RPMI7951 (cell line): ENCODE results near the gene PERCC1. TPM values are rescaled to one million over a fixed set of nuclear protein-coding genes. Genes with fewer than 3 reads are reported as not detected.
"Not testable (repeated sequence)": the region's sequence is repeated elsewhere in the genome, so short reads cannot be mapped to it uniquely, and the experiment has no call there.

ENCODE experiments used
- DNase-seq: peaks from one replicate; pipeline ENCODE4 v3.0.0-alpha.2; 2012; ENCODE audit warnings: low read depth
- total RNA-seq: library from RNA; depleted of rRNA; stranded (reverse); fragments of >200 nt; shearing (Covaris generic); gene quantifications from 2 replicates; pipeline ENCODE4 v1.2.3, GENCODE V29; 2014

Gene PERCC1
- total RNA-seq, 1 experiment from 2014 or later = not detected

DNA sequence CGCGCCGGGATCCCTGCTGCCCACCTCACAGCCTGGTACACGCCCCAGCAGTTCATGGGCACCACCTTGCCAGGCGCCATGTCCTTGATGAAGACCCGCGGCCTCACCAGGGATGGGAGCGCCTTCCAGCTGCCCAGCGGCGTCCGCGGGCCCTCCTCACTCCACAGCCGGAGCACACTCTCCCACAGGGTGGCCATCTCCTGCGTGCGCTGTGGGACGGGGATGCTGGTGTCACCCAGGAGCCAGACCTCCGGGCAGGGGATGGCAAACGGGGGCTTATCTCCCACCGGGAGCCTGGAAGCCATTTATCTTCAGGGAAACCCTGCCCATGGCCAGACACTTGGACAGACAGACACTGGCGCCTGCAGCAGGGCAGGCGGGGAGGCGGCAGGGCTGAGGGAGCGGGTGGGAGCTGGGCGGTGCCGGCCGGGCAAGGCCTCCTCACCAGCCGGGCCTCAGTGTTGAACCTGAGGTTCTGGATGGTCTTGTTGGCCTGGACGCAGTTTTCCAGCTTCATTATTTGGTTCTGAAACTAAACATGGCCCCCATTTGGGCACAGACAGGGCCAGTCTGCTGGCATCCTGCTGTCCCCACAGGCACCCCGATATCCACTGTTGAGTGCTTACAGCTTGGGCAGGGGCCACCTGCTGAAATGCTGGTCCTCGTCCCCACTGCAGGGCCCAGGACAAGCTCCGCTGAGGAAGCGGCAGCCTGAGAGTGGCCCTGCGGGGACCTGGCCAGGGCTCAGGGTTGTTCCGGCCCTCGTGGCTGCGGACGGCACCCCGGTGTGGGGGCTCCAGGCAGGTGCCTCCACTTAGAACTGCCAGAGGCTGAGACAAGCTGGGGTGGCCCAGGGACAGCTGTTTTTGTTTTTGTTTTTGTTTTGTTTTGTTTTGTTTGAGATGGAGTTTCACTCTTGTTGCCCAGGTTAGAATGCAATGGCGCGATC, 4.0 kb downstream of the PERCC1 start:
- DNase-seq = no peak

DNA sequence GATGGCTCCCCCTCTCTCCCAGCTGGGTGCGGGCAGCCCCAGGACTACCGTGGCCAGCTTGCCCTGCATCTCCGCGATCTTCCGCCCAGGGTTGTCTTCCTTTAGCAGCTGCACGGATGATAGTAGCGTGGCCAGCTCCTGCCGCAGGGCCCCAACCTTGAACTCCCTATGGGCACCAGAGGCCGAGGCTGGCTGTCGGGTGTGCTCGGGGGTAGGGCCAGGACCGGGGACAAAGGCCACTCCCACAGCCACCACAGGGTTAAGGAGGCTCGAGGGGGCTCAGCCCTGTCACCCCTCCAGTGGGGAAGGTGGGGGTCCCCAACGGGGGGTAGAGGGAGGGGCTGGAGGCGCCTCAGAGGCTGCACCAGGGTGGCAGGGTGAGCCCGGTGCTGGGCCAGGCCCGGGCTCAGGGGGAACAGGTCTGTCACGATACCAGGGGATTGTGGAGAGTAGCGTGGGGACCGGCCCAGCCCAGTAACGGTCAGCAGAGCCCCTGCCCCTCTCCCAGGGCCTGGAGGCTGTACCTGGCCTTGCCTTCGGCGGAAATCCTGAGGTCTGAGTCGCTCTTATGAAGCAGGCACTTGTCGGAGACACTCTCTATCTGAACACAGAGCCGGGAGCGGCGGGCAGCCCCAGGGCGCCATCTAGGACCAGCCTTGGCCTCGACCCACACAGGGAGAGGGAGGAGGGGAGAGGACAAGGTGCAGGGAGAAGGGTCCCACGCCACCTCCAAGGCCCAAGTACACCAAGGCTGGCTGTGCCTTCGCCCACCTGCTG, 5.2 kb downstream of the PERCC1 start:
- DNase-seq = no peak

DNA sequence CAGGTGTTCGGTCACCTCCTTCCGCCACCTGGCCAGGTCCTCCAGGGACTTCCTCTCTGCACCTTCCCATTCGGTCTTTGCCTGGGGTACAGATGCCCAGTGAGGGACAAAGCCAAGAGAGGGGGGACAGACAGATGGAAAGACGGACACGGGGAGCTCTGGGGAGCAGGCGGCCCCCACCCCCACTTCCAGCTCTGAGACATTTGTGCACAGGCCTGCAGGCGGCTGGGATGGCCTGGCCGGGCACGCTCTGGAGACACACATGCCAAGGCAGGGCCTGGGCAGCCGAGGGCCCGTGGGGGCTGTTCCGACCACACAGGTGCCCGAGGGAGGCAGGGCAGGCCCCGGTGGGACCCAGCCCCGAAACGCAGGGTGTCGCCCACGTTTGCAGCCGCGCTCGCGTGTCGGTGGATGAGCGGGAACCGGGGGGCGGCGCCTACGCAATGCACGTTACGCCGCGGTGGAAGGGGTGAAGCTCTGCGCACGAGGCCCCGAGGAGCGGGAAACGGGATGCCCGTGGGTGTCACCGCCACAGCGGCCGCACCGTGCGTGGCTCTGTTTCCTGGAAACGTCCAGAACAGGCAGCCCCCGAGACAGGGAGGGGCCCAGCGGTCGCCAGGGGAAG, 6.0 kb downstream of the PERCC1 start:
- no peak for DNase-seq

DNA sequence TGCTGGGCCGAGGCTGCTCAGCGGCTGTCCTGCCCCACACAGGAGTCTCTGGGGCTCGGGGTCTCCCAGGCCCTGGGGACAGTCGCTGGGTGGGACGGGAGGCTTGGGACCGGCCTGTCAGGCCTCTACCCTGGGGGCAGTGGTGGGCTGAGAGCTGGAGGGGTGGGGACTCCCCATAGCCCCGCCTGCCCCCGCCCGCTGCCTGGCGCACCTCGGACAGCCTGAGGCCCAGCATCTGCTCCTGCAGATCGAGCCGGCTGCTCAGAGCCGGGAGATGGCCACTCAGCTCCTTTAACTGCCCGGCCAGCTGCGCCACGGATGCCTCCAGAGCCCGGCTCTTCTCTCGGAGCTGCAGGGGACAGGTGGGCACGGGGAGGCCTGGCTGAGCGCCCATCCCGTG, 6.7 kb downstream of the PERCC1 start:
- DNase-seq = no peak

- DNase-seq = no peak
These were observed 7.6 kb downstream of the PERCC1 start for GRCh38 chr16:1438229-1439057.

DNA sequence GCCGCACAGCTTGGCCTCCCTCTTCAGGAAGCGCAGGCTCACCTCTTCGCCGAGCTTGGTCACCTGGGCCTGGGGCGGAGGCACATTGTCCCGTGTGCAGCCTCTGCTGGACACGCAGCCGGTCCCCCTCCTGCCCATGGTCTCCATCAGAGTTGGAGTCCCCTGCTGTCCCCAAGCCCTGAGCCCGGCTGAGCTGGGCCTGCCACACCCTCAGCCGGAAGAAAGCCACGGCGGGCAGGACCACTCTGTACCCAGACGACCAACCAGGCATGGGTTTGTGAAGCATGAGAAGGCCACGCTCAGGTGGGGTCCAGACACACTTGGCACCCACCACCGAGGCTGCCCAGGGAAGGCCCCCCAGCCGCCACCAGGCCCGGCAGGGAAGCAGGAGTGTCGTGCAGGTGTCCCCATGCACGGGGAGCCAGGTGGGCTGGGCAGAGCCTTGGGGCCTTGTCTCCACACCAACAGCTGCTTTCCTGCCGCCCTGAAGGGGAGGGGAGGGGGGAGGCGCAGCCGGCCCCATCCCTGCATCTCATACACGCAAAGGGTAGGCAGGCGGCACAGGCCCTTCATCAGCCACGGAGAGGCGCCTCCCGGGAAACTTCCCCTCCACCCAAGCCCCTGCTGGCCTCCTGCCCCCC, 8.3 kb downstream of the PERCC1 start:
- DNase-seq = no peak

DNA sequence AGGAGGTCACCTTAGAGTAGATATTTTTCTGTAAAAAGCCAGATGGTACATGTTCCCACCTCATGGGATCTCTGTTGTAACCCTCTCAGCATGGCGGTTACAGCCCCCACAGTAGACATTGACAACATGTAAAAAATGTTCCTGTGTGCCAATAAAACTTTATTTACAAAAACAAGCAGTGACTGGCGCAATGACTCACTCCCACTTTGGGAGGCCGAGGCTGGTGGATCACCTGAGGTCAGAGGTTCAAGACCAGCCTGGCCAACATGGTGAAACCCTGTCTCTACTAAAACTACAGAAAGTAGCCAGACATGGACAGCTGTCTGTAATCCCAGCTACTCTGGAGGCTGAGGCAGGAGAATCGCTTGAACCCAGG, 8.8 kb downstream of the PERCC1 start:
- DNase-seq = not testable (repeated sequence)

- DNase-seq = no peak
These were observed 10.5 kb downstream of the PERCC1 start for GRCh38 chr16:1441391-1441829.

DNA sequence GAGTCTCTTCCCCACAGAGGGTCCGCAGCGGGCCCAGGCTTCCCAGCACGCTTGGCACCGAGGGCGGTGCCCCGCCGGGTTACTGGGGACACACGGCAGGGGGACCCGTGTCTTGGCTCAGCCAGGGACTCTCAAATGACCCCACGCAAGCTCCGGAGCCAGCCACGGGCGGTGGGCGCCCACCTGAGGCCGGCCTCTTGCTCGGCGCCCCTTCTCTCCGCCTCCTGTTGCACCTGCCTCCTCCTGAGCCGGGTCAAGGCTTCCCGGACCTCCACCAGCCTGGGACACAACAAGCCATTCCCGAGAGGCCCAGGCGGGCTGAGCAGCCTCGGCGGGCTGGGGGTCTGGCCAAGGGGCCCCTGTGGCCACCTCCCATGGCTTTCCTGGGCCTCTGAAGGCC, 11.8 kb downstream of the PERCC1 start:
- no peak for DNase-seq

GRCh38 chr16:1443403-1443973, 12.6 kb downstream of the PERCC1 start:
- no peak for DNase-seq

DNA sequence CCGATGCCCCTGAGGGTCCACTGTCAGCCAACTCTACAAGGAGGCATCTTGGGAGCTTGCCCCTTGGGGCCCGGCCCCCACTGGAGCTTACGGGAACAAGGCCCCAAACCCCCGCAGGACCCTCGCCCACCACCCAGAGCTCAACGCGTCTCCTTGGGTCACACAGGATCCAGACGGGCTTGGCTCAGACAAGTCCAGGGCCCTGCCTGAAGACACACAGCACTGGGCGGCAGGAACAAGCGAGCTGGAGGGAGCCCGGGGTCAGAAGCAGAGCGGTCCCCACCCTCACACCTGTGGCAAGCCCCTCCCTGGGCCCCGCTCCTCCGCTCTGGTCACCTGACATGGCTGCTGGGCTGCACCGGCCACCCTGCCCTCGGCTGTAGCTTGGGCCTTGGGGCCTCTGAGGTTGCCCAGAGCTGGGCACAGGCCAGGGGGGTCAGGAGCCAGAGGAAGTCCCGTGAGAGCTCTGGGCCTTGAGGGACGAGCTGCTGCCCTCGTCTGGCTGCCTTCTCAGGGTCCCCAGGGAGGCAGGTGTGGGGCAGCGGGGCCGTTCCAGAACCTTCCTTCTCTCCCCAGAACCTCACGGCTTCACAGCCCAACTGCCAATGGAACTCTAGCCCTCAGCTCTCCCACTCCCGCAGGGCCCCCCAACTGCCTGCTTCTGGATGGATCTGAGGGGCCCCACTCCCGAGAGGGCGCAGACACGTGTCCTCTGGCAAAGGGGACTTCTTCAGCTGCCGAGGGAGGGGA, 13.3 kb downstream of the PERCC1 start, which contains the start of gene CCDC154:
Gene CCDC154, minus strand, starts transcription at position 577 of the 750 bp plus-strand sequence. Its CDS starts 234 bp downstream, at position 343.
- DNase-seq = no peak

DNA sequence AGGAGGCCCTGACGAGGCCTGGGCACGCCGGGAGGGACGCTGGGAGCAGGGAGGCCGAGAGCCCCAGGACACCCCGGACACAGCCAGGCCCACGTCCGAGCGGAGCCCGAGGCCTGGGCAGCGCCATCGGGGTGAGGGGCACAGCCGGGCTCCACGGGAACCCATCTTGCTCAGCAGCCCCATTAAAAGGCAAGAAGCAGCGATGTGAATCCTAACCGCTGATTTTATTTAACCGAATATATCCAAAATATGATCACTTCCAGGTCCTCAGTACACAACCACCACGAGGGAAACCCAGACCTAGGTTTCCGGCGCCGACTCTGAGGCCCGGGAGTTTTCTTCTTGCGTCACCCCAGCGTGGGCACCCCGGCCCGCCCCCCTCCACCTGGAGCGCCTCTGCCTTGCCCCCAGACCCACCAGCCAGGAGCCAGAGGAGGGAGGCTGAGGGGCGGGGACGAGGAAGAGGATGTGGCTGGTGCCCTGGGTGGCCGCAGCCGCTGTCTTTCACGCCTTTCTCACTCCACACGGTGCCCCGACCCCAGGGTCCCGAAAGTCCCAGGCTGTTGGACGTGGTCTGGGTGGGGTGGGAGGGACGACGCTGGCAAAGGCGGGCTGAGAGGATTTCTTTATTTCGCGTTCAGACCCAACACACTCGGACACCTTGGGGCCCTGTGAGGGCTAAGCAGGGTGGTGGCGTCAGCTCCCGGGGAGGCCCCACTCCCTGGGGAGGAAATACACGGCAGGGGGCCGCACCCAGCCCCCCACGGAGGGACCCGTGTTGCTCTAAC, 14.0 kb downstream of the PERCC1 start:
- no peak for DNase-seq

DNA sequence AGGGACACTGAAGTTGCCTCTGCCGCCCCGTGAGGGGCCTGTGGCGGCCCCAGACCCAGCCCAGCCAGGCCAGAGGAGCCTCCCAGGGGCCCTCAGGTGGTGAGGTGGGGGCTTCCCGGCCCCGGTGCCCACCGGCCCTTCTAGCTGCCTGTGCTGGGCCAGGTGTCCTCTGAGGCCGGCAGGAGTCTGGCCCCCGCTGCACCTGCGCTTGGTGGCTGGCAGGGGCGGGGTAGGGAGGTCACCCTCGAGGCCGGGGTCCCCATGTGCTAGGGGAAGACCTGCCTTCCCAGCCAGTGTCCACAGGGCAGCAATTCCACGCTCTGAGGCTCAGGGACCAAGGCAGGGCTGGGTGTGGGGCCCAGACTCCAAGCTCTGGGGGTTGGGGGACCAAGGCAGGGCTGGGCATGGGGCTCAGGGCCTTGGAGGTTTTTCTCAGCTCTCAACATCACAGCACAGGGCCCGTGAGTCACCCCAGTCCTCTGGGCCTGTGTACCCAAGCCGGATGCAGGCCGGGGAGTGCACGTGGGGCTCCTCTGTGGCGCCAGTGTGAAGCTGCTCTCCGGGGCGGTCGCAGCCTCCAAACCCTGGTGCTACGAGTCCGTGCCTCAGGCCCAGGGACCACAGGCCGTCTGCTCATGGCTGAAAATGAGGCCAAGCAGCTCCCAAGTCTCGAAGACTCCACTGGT, 14.8 kb downstream of the PERCC1 start:
- DNase-seq = no peak

GRCh38 chr16:1446296-1447080, 15.6 kb downstream of the PERCC1 start:
- DNase-seq = no peak

DNA sequence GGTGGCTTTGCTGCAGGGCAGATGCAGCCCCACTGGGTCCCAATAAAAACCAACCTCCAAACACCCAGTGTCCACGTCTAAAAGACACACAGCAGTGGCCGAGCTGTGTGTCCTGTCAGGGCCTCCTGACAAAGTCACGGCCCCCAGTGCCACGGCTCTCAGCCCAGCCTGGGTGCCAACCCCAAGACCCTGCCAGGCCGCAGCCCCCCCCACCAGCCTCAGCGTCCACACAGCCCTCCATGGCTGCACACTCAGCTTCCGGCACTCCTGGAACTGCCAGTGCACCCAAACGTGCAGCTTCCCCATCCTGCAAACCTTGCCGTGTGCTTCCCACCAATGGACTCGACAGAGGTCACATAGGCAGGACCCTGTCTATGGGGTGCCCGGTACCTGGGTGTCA, 17.1 kb downstream of the PERCC1 start:
- DNase-seq = no peak

DNA sequence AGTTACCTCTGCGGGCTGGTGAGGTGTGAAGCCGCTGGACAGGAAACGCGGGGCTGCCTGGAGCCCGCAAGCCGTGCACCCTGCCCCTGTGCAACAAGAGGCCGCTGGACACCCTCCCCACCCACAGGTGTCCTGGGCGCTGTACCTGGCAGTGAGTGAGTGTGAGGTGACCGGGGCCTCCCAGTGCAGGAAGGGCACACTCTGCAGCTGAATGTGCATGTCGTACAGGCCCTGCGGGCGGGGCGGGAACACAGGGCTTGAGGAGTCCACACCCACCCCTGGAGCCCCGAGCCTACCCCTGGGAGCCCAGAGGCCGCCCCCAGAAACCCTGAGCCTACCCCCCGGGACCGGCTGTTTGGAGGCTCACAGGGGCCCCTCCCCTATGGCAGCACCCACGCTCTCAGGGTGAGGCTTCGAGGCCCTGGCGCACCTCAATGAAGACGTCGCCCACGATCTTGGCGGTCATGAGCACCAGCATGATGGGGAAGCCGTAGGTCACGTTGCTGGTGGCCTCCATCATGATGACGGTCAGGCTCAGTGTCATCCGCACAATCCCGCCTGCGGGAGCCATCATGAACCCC, 17.7 kb downstream of the PERCC1 start:
- no peak for DNase-seq

DNA sequence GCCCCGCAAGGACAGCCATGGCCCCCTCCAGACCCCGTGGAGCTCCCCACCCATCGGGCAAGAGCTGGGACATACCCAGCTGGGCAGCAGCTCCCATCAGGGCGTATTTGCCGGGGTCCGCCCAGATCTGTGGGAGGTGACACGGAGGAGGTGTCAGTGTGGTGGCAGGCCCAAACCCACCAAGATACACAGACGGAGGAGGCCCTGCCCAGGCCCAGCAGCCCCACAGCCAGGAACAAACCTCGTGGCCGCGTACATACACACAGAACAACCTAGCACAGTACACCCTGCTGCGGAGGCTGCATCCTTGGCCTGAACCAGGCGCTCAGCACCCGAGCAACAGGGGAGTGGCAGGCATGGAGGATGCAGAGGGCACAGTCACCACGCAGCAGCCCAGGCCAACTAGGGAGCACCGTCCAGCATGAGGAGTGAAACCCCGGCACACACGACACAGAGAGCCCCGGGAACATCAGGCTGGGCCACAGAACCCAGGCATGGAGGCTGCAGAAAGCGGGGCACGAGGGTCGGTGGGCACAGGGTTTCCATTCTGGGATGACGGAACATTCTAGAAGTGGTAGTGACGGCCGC, 18.4 kb downstream of the PERCC1 start:
- no peak for DNase-seq
